Retina (tissue), 1 donor: ENCODE results near the gene GPR153.
A peak's percentile ranks its signal among the peaks of the same experiment; 100 is the strongest.

Source experiments
- DNase-seq: peaks from one replicate; pipeline ENCODE4 v3.0.0-alpha.2; 2016

Gene GPR153

GRCh38 chr1:6286266-6286665, 25.4 kb upstream of the GPR153 start:
- DNase-seq: no peak

- DNase-seq: no peak
These were observed 24.4 kb upstream of the GPR153 start for GRCh38 chr1:6285336-6285735.

- DNase-seq: no peak
These were observed 21.8 kb upstream of the GPR153 start for GRCh38 chr1:6282577-6283270.

GRCh38 chr1:6281511-6282402, 20.9 kb upstream of the GPR153 start:
- no peak for DNase-seq

- no peak for DNase-seq
These were observed 20.0 kb upstream of the GPR153 start for GRCh38 chr1:6280761-6281451.

- DNase-seq: peak; percentile 69
These were observed 18.9 kb upstream of the GPR153 start for GRCh38 chr1:6279613-6280383.

- DNase-seq: no peak
These were observed 18.2 kb upstream of the GPR153 start for GRCh38 chr1:6279066-6279465.

- no peak for DNase-seq
These were observed 17.4 kb upstream of the GPR153 start for GRCh38 chr1:6278263-6278662.

GRCh38 chr1:6276811-6277555, 16.1 kb upstream of the GPR153 start:
- no peak for DNase-seq

- DNase-seq: peak; percentile 86
These were observed 15.2 kb upstream of the GPR153 start for GRCh38 chr1:6275826-6276782.

- DNase-seq: no peak
These were observed 13.8 kb upstream of the GPR153 start for GRCh38 chr1:6274622-6275139.

GRCh38 chr1:6274102-6274501, 13.2 kb upstream of the GPR153 start:
- no peak for DNase-seq

- DNase-seq: no peak
These were observed 12.5 kb upstream of the GPR153 start for GRCh38 chr1:6273380-6273891.

- no peak for DNase-seq
These were observed 12.0 kb upstream of the GPR153 start for GRCh38 chr1:6272868-6273267.

GRCh38 chr1:6272452-6272851, 11.6 kb upstream of the GPR153 start:
- DNase-seq: no peak

- DNase-seq: peak; percentile 74
These were observed 10.7 kb upstream of the GPR153 start for GRCh38 chr1:6271554-6271953.

- DNase-seq: no peak
These were observed 10.1 kb upstream of the GPR153 start for GRCh38 chr1:6271006-6271405.

- no peak for DNase-seq
These were observed 9.5 kb upstream of the GPR153 start for GRCh38 chr1:6270401-6270800.

- DNase-seq: no peak
These were observed 9.0 kb upstream of the GPR153 start for GRCh38 chr1:6269720-6270400.

GRCh38 chr1:6269296-6269695, 8.4 kb upstream of the GPR153 start:
- no peak for DNase-seq
